Epithelial cell of alveolus of lung (primary cell): ENCODE data around the gene LIPN. TPM values are rescaled to one million over a fixed set of nuclear protein-coding genes. Genes with fewer than 3 reads are reported as not detected.

Experiments used
- total RNA-seq: library from RNA; depleted of rRNA; stranded (reverse); fragments of >200 nt; gene quantifications from 2 replicates; pipeline ENCODE4 v1.2.1, GENCODE V29; 2015

The LIPN gene, protein sequence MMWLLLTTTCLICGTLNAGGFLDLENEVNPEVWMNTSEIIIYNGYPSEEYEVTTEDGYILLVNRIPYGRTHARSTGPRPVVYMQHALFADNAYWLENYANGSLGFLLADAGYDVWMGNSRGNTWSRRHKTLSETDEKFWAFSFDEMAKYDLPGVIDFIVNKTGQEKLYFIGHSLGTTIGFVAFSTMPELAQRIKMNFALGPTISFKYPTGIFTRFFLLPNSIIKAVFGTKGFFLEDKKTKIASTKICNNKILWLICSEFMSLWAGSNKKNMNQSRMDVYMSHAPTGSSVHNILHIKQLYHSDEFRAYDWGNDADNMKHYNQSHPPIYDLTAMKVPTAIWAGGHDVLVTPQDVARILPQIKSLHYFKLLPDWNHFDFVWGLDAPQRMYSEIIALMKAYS
- not detected in 2 replicates for total RNA-seq

DNA sequence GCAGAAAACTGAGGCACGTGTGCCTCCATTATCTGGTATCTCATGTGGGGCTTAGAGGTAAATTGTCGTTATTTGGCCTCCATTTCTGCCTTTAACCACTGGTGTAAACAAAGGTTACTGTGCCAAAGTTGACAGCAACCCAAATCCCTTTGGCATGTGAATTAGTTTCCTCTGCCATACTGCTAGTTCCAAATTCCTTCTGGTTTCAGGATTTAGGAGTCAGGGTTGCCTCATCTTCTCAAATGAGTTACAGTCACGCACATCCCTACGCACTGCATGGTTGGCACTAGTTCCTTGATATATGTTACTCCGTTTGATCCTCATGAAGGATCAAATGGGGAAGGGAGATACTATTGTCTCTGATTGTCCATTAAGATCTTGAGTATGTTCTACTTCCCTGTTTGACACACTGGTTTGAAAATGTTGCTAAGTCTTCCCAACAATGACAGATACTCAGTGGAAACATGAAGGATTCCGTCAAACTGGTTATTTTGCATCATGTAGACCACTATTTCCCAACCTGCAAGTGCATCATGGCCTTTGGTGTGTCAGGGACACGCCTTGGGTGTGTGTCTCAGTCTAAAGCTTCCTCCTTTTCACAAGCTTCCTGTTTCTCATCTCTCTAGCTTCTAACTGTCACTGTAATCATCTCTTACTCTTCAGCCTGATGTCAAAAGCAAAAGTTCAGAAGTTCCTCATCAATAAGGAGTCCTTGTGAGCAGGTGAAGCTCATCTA lies at the start of gene LIPN:
Gene LIPN, plus strand, starts transcription at position 655 of the 736 bp plus-strand sequence. CDS start 1,386 bp downstream, outside the sequence.

DNA sequence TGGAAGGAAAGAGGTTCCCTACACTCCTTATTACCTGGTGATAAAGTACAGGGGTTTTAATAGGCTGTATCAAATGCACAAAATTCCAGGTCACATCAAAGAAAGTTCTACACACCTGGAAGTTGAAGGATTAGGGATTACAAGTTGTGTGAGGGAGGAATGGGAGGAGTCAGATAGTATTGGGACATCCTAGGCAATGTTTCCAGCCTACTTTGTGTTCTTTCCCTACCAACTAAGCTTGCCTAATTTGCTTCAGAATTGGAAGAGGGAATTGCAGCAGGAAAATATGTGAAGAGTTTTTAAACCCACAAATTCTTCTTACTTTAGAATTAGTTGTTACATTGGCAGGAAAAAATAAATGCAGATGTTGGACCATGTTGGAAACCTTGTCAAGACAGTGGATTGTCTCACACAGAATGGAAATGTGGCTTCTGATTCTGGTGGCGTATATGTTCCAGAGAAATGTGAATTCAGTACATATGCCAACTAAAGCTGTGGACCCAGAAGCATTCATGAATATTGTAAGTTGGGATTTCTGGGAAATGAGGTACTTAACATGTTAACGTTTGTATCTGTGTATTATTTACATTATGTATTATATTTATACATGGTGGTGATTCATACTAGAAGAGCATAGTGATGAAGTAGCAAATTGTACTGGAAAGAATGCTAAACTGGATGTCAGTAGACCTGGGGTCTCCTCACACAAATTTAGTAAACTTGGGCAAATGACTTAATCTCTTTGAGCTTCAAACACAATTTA lies 42.9 kb downstream of the LIPN start, which contains the start of gene LIPM:
Gene LIPM, plus strand, starts transcription at position 208 of the 763 bp plus-strand sequence. Its CDS starts 167 bp downstream, at position 375.

Other genes with a start within 250 kb of the LIPN start
- gene RNLS, start 176.7 kb upstream of the LIPN start, total RNA-seq: 9.1 and 22.0 TPM in 2 replicates
- not detected in 2 replicates for gene LIPJ, start 173.3 kb upstream of the LIPN start, total RNA-seq
- not detected in 2 replicates for gene LIPF, start 95.6 kb upstream of the LIPN start, total RNA-seq
- gene LIPK, start 53.8 kb upstream of the LIPN start, total RNA-seq: not detected in 2 replicates
- not detected in 2 replicates for gene LIPM, start 42.7 kb downstream of the LIPN start, total RNA-seq
- gene ANKRD22, start 91.8 kb downstream of the LIPN start, total RNA-seq: not detected in 2 replicates
- 30.3 and 84.2 TPM in 2 replicates for gene STAMBPL1, start 120.2 kb downstream of the LIPN start, total RNA-seq
- 129 and 218 TPM in 2 replicates for gene ACTA2, start 192.8 kb downstream of the LIPN start, total RNA-seq
- gene FAS, start 230.8 kb downstream of the LIPN start, total RNA-seq: 17.8 and 35.1 TPM in 2 replicates